Adrenal gland (tissue), 5 donors: ENCODE measurements around the gene ITIH1.

Experiments
- POLR2A ChIP-seq, 2 donors: fragments of 450-650 bp; IDR thresholded peaks; one replicate each; pipeline ENCODE4 v1.6.1; 2017; ENCODE audit warnings: antibody characterized with exemption in 2 of 2, mild to moderate bottlenecking in 2 of 2, moderate library complexity in 1 of 2
- TF ChIP-seq, protein P1 (sequence below), 6 experiments: fragments of 450-650 bp in 4 of 6; fragments of 200-600 bp in 2 of 6; sonication (generic) in 1 of 6; IDR thresholded peaks; 1 replicate in 5 of 6; 2 replicates in 1 of 6; pipeline versions ENCODE4 v1.5.1 to v1.8.0; 2016 to 2021; ENCODE audit warnings: antibody characterized with exemption in 6 of 6, mild to moderate bottlenecking in 2 of 6, moderate library complexity in 1 of 6
- donor health status: DM: no; HTN: no; CAD: no.

DNA sequence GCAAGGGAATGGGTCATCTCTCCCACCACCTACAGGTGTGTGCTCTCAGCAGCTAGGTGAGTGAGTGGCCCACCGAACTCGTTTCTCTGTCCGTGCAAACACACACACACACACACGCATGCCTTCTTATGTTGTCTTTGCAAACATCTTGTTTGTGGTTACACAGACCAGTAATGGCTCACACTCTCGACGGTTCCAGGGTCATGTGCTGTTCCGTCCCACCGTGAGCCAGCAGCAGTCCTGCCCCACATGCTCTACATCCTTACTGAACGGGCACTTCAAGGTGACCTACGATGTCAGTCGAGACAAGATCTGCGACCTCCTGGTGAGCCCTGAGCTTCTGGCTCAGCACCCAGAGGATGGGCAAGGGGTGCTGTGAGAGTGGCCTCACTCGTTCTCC is 4.3 kb downstream of the ITIH1 start:
- TF ChIP-seq, protein P1, sequence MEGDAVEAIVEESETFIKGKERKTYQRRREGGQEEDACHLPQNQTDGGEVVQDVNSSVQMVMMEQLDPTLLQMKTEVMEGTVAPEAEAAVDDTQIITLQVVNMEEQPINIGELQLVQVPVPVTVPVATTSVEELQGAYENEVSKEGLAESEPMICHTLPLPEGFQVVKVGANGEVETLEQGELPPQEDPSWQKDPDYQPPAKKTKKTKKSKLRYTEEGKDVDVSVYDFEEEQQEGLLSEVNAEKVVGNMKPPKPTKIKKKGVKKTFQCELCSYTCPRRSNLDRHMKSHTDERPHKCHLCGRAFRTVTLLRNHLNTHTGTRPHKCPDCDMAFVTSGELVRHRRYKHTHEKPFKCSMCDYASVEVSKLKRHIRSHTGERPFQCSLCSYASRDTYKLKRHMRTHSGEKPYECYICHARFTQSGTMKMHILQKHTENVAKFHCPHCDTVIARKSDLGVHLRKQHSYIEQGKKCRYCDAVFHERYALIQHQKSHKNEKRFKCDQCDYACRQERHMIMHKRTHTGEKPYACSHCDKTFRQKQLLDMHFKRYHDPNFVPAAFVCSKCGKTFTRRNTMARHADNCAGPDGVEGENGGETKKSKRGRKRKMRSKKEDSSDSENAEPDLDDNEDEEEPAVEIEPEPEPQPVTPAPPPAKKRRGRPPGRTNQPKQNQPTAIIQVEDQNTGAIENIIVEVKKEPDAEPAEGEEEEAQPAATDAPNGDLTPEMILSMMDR (IDR thresholded peaks at IDR 0.05): no peak
- no peak for TF ChIP-seq POLR2A (IDR thresholded peaks at IDR 0.05)
